ENCODE results near the gene GOSR1. TPM values are rescaled to one million over a fixed set of nuclear protein-coding genes. Genes with fewer than 3 reads are reported as not detected.
"Not testable (repeated sequence)": the region's sequence is repeated elsewhere in the genome, so short reads cannot be mapped to it uniquely, and the experiment has no call there.

GOSR1 gene
- polyA plus RNA-seq, 2 of the 4 experiments (the other 2 are of a cell fraction), result 48.8 to 49.6 TPM

DNA sequence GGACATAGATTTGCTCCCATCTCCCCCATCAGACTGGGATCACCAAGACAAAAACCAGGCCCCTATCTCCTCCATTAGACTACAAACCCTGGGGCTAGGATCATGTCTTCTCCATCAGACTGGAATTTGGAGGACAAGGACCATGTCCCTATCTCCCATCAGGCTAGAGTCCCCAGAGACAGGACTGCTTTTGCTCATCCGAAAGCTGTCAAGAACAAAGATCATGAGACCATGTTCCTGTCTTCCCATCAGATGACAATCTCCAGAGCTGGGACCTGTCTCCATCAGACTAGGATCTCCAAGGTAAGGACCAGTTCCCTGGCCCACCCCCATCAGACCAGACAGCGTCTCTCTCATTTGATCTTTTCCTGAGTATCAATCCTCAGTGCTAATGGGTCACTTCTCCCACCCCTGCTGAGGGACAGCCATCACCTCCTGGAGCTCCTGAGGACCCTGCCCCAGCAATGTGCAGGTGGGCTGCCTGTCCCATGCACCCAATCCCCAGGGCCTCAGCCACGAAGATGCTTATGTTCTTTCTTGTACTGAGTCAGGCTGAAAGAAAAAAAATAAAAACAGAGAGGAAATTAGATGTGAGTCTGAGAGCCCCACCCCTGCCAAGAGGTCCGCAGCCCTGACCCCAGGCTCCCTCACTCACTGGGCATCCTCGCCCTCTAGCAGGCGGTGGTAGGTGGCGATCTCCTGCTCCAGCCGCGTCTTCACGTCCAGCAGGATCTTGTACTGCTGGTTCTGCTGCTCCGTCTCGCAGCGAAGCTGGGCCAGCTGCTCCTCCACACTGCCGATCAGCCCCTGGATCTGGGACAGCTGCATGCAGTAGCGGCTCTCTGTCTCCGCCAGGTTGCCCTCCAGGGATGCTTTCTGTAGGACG, 90.3 kb downstream of the GOSR1 start (continued):
- TF ChIP-seq NFE2L2 (conservative IDR thresholded peaks at IDR 0.05; ENCODE audit: low read length) (no peak), ESRRA (IDR thresholded peaks at IDR 0.05; ENCODE audit: borderline replicate concordance, low read length) (no peak), RARB (CRISPR knock-in tag; IDR thresholded peaks at IDR 0.05) (no peak), HDAC2 (IDR thresholded peaks at IDR 0.05) (no peak)

DNA sequence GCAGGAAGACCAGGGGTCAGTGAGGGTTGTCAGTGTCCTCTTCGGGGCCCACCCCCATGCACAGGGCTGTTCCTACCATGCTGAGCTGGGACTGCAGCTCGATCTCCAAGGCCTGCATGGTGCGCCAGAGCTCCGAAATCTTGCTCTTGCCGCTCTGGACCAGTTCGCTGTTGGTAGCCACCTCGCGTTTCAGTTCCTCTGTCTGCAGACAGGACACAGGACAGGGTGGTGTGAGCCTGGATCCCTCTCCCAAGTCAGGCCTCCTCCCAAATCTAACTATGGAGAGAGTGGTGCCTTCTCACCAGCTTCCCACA, 90.9 kb downstream of the GOSR1 start:
- ATAC-seq (no peak), FAIRE-seq (no peak), DNase-seq (ENCODE audit: low read depth in 1 of 2, low spot score in 1 of 2) (no peak)
- 73% methylated on average over 8 of the region's 8 CpGs for WGBS (ENCODE audit: missing lambda C conversion rate)
- ChIA-PET POLR2A (no interaction called here), CTCF (interaction anchor here (0.6 to 1.9 kb wide), 2 partner anchors 24 to 232 kb away, joined by 3 read pairs; no protein-coding TSS in a partner anchor)
- no peak for TF ChIP-seq HEYL (CRISPR knock-in tag; IDR thresholded peaks at IDR 0.05)
- TF ChIP-seq, protein P1, sequence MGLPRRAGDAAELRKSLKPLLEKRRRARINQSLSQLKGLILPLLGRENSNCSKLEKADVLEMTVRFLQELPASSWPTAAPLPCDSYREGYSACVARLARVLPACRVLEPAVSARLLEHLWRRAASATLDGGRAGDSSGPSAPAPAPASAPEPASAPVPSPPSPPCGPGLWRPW (IDR thresholded peaks at IDR 0.05), result no peak
- no peak for TF ChIP-seq ZSCAN20 (CRISPR knock-in tag; IDR thresholded peaks at IDR 0.05)
- no peak for TF ChIP-seq GATA3 (IDR thresholded peaks at IDR 0.05; ENCODE audit: borderline replicate concordance)
- no peak for TF ChIP-seq PHF8 (IDR thresholded peaks at IDR 0.05; ENCODE audit: borderline replicate concordance, low read depth)
- TF ChIP-seq MAFK (IDR thresholded peaks at IDR 0.05; ENCODE audit: partially characterized antibody), result no peak
- TF ChIP-seq RFX5 (IDR thresholded peaks at IDR 0.05), result no peak
- TF ChIP-seq ESRRA (IDR thresholded peaks at IDR 0.05; ENCODE audit: borderline replicate concordance, low read length), result no peak
- TF ChIP-seq ZC3H11A (IDR thresholded peaks at IDR 0.05), result no peak
- no peak for TF ChIP-seq FOXS1 (CRISPR knock-in tag; IDR thresholded peaks at IDR 0.05)
- no peak for TF ChIP-seq ZNF302 (CRISPR knock-in tag; IDR thresholded peaks at IDR 0.05)
- no peak for TF ChIP-seq KDM1A (IDR thresholded peaks at IDR 0.05; ENCODE audit: low read depth)
- TF ChIP-seq, protein P2, sequence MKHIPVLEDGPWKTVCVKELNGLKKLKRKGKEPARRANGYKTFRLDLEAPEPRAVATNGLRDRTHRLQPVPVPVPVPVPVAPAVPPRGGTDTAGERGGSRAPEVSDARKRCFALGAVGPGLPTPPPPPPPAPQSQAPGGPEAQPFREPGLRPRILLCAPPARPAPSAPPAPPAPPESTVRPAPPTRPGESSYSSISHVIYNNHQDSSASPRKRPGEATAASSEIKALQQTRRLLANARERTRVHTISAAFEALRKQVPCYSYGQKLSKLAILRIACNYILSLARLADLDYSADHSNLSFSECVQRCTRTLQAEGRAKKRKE (CRISPR knock-in tag; IDR thresholded peaks at IDR 0.05; ENCODE audit: low read depth), result no peak
- TF ChIP-seq RCOR1 (IDR thresholded peaks at IDR 0.05; ENCODE audit: low read depth, low read length), result no peak
- Histone ChIP-seq H3K4me3 (no peak overlapping the region), H3K4me1 (no peaks in the 10 kb centered on the region), H3K27ac (no peak overlapping the region), H3K9me3 (no peaks in the 10 kb centered on the region), H3K4me2 (no peak overlapping the region)

DNA sequence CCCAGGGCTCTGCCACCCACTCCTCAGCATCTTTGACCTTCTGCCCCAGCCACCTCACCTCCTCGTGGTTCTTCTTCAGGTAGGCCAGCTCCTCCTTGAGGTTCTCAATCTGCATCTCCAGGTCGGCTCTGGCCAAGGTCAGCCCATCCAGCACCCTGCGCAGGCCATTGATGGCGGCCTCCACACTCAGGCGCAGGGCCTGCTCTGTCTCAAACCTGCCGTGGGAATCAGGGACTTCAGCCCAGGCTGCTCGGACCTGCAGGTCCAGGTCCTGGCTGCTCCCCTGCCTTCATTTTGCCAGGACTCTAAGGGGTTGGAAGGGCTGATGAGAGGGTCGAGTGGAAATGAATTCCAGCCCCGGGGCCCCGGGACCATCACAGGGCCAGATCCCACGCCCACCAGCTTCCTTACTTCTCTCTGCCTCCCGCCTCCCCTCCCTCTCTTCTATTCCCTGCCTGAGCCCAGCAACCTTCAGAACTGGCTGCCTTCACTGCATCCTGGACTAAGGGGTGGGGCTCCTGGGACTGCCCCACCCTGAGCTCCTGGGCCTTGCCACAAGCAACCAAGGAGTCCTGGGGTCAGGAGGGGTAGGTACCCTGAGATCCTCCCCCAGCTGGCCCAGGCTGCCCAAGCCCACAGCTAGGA, 92.4 kb downstream of the GOSR1 start:
- CTCF ChIA-PET, result interaction anchor here (1.9 kb wide), 1 partner anchor 26 kb away, joined by 3 read pairs; no protein-coding TSS in a partner anchor
- ATAC-seq; DNase-seq (ENCODE audit: low read depth in 1 of 2, low spot score in 1 of 2); POLR2A ChIA-PET; H3K27ac ChIP-seq; H3K9me3 ChIP-seq; H3K4me3 ChIP-seq; FAIRE-seq; H3K4me2 ChIP-seq; H3K4me1 ChIP-seq: not testable (repeated sequence)
- 71% methylated on average over 12 of the region's 12 CpGs for WGBS (ENCODE audit: missing lambda C conversion rate)

DNA sequence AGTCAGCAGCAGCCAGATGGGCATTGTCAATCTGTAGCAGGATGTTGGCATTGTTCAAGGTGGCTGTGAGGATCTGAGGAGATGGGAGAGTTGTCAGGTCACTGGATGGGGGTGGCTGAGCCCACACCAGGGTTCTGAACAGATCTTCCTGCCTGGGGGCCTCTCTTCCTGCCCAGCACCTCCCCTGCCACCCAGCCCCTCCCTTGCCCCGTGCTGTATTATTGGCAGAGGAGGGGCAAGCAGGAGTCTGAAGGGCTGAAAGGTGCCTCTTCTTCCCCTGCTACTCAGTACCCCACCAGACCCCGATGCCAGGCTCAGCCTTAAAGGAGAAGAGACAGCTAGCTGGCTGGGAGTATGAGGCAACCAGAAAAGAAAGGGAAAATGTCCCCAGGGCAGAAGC, 93.0 kb downstream of the GOSR1 start:
- no peak for DNase-seq (ENCODE audit: low read depth in 1 of 2, low spot score in 1 of 2)
- ATAC-seq, result no peak
- WGBS (ENCODE audit: missing lambda C conversion rate), result 6% methylated on average over 2 of the region's 2 CpGs
- TF ChIP-seq NFE2L2 (conservative IDR thresholded peaks at IDR 0.05; ENCODE audit: low read length) (no peak), CBX2 (IDR thresholded peaks at IDR 0.05; ENCODE audit: borderline replicate concordance, low read depth) (no peak), EHMT2 (IDR thresholded peaks at IDR 0.05; ENCODE audit: low read depth) (no peak), CHD4 (IDR thresholded peaks at IDR 0.05; ENCODE audit: borderline replicate concordance) (no peak)
- TF ChIP-seq, protein P3, sequence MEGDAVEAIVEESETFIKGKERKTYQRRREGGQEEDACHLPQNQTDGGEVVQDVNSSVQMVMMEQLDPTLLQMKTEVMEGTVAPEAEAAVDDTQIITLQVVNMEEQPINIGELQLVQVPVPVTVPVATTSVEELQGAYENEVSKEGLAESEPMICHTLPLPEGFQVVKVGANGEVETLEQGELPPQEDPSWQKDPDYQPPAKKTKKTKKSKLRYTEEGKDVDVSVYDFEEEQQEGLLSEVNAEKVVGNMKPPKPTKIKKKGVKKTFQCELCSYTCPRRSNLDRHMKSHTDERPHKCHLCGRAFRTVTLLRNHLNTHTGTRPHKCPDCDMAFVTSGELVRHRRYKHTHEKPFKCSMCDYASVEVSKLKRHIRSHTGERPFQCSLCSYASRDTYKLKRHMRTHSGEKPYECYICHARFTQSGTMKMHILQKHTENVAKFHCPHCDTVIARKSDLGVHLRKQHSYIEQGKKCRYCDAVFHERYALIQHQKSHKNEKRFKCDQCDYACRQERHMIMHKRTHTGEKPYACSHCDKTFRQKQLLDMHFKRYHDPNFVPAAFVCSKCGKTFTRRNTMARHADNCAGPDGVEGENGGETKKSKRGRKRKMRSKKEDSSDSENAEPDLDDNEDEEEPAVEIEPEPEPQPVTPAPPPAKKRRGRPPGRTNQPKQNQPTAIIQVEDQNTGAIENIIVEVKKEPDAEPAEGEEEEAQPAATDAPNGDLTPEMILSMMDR (IDR thresholded peaks at IDR 0.05), result no peak
- H3K4me2 ChIP-seq, result no peak overlapping the region
- POLR2A ChIA-PET, result no interaction called here
- no peak overlapping the region for H3K4me3 ChIP-seq
- H3K27ac ChIP-seq, result no peak overlapping the region
- no peak for FAIRE-seq
- no peaks in the 10 kb centered on the region for H3K9me3 ChIP-seq
- CTCF ChIA-PET, result interaction anchor here (1.1 to 1.9 kb wide), 2 partner anchors 26 to 49 kb away, joined by 3 read pairs; no protein-coding TSS in a partner anchor
- no peaks in the 10 kb centered on the region for H3K4me1 ChIP-seq
